Bronchial epithelial cell (primary cell): ENCODE results near the gene FER. TPM values are rescaled to one million over a fixed set of nuclear protein-coding genes. Genes with fewer than 3 reads are reported as not detected.
"Not testable (repeated sequence)": the region's sequence is repeated elsewhere in the genome, so short reads cannot be mapped to it uniquely, and the experiment has no call there.

Experiments used
- DNase-seq: peaks from one replicate; pipeline ENCODE4 v3.0.0-alpha.2; 2010; ENCODE audit warnings: low read depth
- FAIRE-seq: peaks from 2 replicates; lab custom pipeline; 2011; peaks lifted over from hg19 to GRCh38; lab: Jason Lieb, UNC
- H3K27me3 ChIP-seq: 2 replicates; pipeline ENCODE4 v1.5.1; 2011; ENCODE audit warnings: low read length; ENCODE audit not compliant: control insufficient read depth, insufficient read depth
- H3K36me3 ChIP-seq: 2 replicates; pipeline ENCODE4 v1.5.1; 2011; ENCODE audit warnings: low read length; ENCODE audit not compliant: control insufficient read depth, insufficient read depth
- H3K4me3 ChIP-seq: 2 replicates; pipeline ENCODE4 v1.5.1; 2011; ENCODE audit warnings: mild to moderate bottlenecking, low read depth, low read length, control low read depth
- CTCF ChIP-seq: IDR thresholded peaks from 2 replicates; pipeline ENCODE4 v1.5.1; 2011; ENCODE audit warnings: mild to moderate bottlenecking, moderate library complexity, low read length, control low read depth, inconsistent platforms; ENCODE audit not compliant: insufficient read depth, severe bottlenecking
- total RNA-seq: library from RNA; depleted of rRNA; stranded (reverse); fragments of >200 nt; gene quantifications from 2 replicates; pipeline ENCODE4 v1.2.1, GENCODE V29; 2014

The FER gene
- total RNA-seq, 1 donor from 2014 or later = 23.7 TPM

DNA sequence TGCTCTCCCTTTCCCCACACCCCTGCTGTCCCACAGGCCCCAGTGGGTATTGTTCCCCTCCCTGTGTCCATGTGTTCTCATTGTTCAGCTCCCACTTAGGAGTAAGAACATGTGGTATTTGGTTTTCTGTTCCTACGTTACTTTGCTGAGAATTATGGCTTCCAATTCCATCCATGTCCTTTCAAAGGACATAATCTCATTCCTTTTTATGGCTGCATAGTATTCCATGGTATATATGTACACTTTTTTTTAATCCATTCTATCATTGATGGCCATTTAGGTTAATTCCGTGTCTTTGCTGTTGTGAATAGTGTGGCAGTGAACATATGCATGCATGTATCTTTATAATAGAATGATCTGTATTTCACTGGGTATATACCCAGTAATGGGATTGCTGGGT is 25.6 kb downstream of the FER start:
- no peaks in the 10 kb centered on the region for H3K36me3 ChIP-seq
- DNase-seq (no peak), FAIRE-seq (no peak)
- H3K27me3 ChIP-seq = no peaks in the 10 kb centered on the region
- TF ChIP-seq CTCF = no peak
- H3K4me3 ChIP-seq = no peak overlapping the region

- not testable (repeated sequence) for DNase-seq, FAIRE-seq, H3K4me3 ChIP-seq, H3K27me3 ChIP-seq, H3K36me3 ChIP-seq
Measured at GRCh38 chr5:108774079-108774478, 26.4 kb downstream of the FER start.

DNA sequence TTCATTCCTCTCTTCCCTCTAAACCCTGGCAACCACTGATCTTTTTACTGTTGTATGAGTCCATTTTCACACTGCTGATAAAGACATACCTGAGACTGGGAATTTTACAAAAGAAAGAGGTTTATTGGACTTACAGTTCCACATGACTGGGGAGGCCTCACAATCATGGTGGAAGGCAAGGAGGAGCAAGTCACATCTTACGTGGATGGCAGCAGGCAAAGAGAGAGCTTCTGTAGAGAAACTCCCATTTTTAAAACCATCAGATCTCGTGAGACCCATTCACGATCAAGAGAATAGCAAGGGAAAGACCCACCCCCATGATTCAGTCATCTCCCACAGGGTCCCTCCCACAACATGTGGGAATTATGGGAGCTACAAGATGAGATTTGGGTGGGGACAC is 29.9 kb downstream of the FER start:
- H3K36me3 ChIP-seq, DNase-seq, H3K4me3 ChIP-seq, H3K27me3 ChIP-seq, FAIRE-seq: not testable (repeated sequence)

GRCh38 chr5:108784577-108784976 is 36.9 kb downstream of the FER start:
- not testable (repeated sequence) for H3K36me3 ChIP-seq, H3K27me3 ChIP-seq, H3K4me3 ChIP-seq, DNase-seq
- FAIRE-seq = peak; percentile 7

DNA sequence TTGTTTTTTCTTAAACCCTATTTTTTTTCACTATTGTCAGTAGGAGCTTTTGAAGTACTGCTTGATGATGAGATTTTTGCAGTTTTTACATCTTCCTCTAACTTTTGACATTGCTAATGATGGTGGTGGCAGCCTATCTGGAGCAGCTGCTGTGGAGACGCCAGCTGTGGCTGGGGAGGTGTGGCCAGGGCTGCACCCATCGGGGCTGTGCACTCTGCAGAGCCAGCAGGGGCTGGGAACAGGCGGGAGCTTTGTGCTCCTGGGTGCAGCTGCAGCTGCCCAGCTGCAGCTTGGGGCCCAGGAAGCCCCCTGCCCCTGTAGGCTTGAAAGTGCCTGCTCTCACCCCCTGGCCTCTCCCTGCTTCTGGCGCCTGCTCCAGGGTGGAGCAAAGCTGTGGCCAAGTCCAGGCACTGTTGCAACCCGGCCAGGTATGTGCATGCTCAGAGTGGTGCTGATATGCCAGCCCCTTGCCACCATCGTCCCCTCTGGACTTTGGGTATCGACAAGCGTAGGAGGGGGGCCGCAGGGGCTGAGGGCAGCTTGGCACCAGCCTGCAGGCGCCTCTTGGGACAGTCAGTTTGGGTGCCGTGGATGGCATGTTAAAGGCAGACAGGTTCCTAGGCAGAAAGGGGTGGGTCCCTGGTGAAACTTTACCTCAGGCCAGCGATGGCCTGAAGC is 39.2 kb downstream of the FER start:
- no peak for TF ChIP-seq CTCF
- H3K36me3 ChIP-seq = peaks cover 2% of the 10 kb centered on the region
- no peaks in the 10 kb centered on the region for H3K27me3 ChIP-seq
- FAIRE-seq (no peak), DNase-seq (no peak)
- no peak overlapping the region for H3K4me3 ChIP-seq

- FAIRE-seq (no peak), DNase-seq (no peak)
Measured at GRCh38 chr5:108788142-108788541, 40.4 kb downstream of the FER start.

DNA sequence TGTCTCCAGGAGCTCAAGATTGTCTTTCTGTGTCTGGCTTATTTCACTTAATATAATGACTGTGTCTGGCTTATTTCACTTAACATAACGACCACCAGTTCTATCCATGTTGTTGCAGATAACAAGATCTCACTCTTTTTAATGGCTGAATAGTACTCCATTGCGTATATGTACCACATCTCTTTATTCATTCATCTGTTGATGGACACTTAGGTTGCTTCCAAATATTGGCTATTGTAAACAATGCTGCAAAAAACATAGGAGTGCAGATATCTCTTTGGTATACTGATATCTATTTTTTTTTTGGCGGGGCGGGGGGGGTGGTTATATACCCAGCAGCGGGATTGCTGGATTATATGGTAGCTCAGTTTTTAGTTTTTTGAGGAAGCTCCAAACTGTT is 45.5 kb downstream of the FER start:
- H3K36me3 ChIP-seq = peaks cover 2% of the 10 kb centered on the region
- DNase-seq (no peak), FAIRE-seq (no peak)
- no peak for TF ChIP-seq CTCF
- H3K4me3 ChIP-seq = no peak overlapping the region
- no peaks in the 10 kb centered on the region for H3K27me3 ChIP-seq

More at GRCh38 chr5:108788142-108788541, 40.4 kb downstream of the FER start:
- peaks cover 2% of the 10 kb centered on the region for H3K36me3 ChIP-seq
- no peaks in the 10 kb centered on the region for H3K27me3 ChIP-seq
- no peak for TF ChIP-seq CTCF
- no peak overlapping the region for H3K4me3 ChIP-seq

GRCh38 chr5:108794349-108794748 is 46.7 kb downstream of the FER start:
- FAIRE-seq, H3K4me3 ChIP-seq, DNase-seq, H3K36me3 ChIP-seq, H3K27me3 ChIP-seq: not testable (repeated sequence)
